GM19452 (cell line): Measurements from ENCODE around the gene ALOX15B.
"Not testable (repeated sequence)": the region's sequence is repeated elsewhere in the genome, so short reads cannot be mapped to it uniquely, and the experiment has no call there.

Source experiments
- ATAC-seq: cut with Tn5 transposase; IDR thresholded peaks from one replicate; pipeline ENCODE4 v1.9.1; 2021; ENCODE audit not compliant: unreplicated experiment

ALOX15B gene

GRCh38 chr17:8061851-8062250 lies 23.0 kb downstream of the ALOX15B start:
- not testable (repeated sequence) for ATAC-seq

- no peak for ATAC-seq
Observed at GRCh38 chr17:8062435-8062806, 23.6 kb downstream of the ALOX15B start.

- ATAC-seq: no peak
Observed at GRCh38 chr17:8062807-8063483, 24.1 kb downstream of the ALOX15B start.

GRCh38 chr17:8063761-8064534 lies 25.1 kb downstream of the ALOX15B start:
- ATAC-seq: no peak

- no peak for ATAC-seq
Observed at GRCh38 chr17:8064561-8065019, 25.7 kb downstream of the ALOX15B start.

- ATAC-seq: no peak
Observed at GRCh38 chr17:8066841-8067775, 28.2 kb downstream of the ALOX15B start.

- no peak for ATAC-seq
Observed at GRCh38 chr17:8067806-8068205, 28.9 kb downstream of the ALOX15B start.

GRCh38 chr17:8068736-8069586 lies 30.1 kb downstream of the ALOX15B start:
- no peak for ATAC-seq

- ATAC-seq: no peak
Observed at GRCh38 chr17:8069587-8069860, 30.7 kb downstream of the ALOX15B start.

GRCh38 chr17:8071496-8071895 lies 32.6 kb downstream of the ALOX15B start:
- no peak for ATAC-seq

GRCh38 chr17:8072341-8072728 lies 33.5 kb downstream of the ALOX15B start:
- no peak for ATAC-seq

GRCh38 chr17:8072729-8073461 lies 34.0 kb downstream of the ALOX15B start:
- ATAC-seq: no peak

GRCh38 chr17:8073627-8074484 lies 35.0 kb downstream of the ALOX15B start:
- ATAC-seq: no peak

- no peak for ATAC-seq
Observed at GRCh38 chr17:8074554-8074953, 35.7 kb downstream of the ALOX15B start.

- no peak for ATAC-seq
Observed at GRCh38 chr17:8075081-8075480, 36.2 kb downstream of the ALOX15B start.

GRCh38 chr17:8075574-8076342 lies 36.9 kb downstream of the ALOX15B start:
- ATAC-seq: no peak

GRCh38 chr17:8076502-8077266 lies 37.8 kb downstream of the ALOX15B start:
- no peak for ATAC-seq

- ATAC-seq: not testable (repeated sequence)
Observed at GRCh38 chr17:8077939-8078338, 39.1 kb downstream of the ALOX15B start.
